HepG2 (cell line): Measurements from ENCODE around the gene GIPC3. TPM values are rescaled to one million over a fixed set of nuclear protein-coding genes. Genes with fewer than 3 reads are reported as not detected.

Experiments
- ATAC-seq: fragments of 200-7000 bp; cut with Tn5 transposase; 3 replicates; pipeline ENCODE4 v1.9.1; 2020; ENCODE audit warnings: mild to moderate bottlenecking, moderate library complexity
- BruUV-seq: library from RNA; stranded (reverse); fragments of 400-500 nt; replicated peaks from 2 replicates; lab custom pipeline; 2021; lab: Mats Ljungman, UMichigan
- CTCF ChIA-PET: fragments of 300-600 bp; formaldehyde crosslinking; extraction: SDS; loops from one replicate; lab custom pipeline; 2021; ENCODE audit warnings: low total read pairs, inconsistent platforms, low intra/inter-chr PET ratio; lab: Yijun Ruan, JAX
- POLR2A ChIA-PET: fragments of 350-600 bp; sonication (Branson Sonifier 250); formaldehyde crosslinking; loops from one replicate; lab custom pipeline; 2020; ENCODE audit warnings: antibody characterized with exemption, inconsistent platforms; lab: Yijun Ruan, JAX
- DNase-seq: peaks from one replicate; pipeline ENCODE4 v3.0.0-alpha.2; 2015; ENCODE audit warnings: low spot score
- FAIRE-seq: peaks from 3 replicates; lab custom pipeline; 2011; peaks lifted over from hg19 to GRCh38; lab: Jason Lieb, UNC
- H2AFZ ChIP-seq: one replicate; pipeline ENCODE4 v1.6.1; 2011; ENCODE audit warnings: low read length, inconsistent platforms
- H3K27ac ChIP-seq: fragments of 300-600 bp; 3 replicates; pipeline ENCODE4 v1.8.0; 2011; ENCODE audit warnings: mixed run types, mild to moderate bottlenecking, mixed read lengths, low read length, inconsistent platforms; ENCODE audit not compliant: insufficient read depth; ENCODE audit errors: extremely low read length
- H3K27me3 ChIP-seq, 2 experiments: fragments of 200-600 bp in 1 of 2; 2 replicates in 1 of 2; 3 replicates in 1 of 2; pipeline versions ENCODE4 v1.6.0 to v1.8.0; 2011; ENCODE audit warnings: low read length in 2 of 2, mild to moderate bottlenecking in 2 of 2, moderate library complexity in 2 of 2, inconsistent platforms in 1 of 2; ENCODE audit not compliant: insufficient read depth in 2 of 2, control insufficient read depth in 1 of 2
- H3K36me3 ChIP-seq, 2 experiments: fragments of 200-600 bp in 1 of 2; replicated peaks in 1 of 2; 2 replicates in 1 of 2; 3 replicates in 1 of 2; pipeline versions ENCODE4 v1.5.1 to v1.8.0; 2011; ENCODE audit warnings: low read length in 2 of 2, inconsistent platforms in 1 of 2; ENCODE audit not compliant: insufficient read depth in 2 of 2, control insufficient read depth in 1 of 2
- H3K4me1 ChIP-seq: 2 replicates; pipeline ENCODE4 v1.5.1; 2012; ENCODE audit warnings: low read length, inconsistent platforms; ENCODE audit not compliant: insufficient read depth
- H3K4me2 ChIP-seq: 2 replicates; pipeline ENCODE4 v1.6.0; 2011; ENCODE audit warnings: low read depth, low read length, inconsistent platforms
- H3K4me3 ChIP-seq, 3 experiments: fragments of 200-600 bp in 1 of 3; sonication (generic), shearing (Covaris generic) in 1 of 3; replicated peaks in 1 of 3; 2 replicates each; pipeline ENCODE4 v1.5.1; 2011 to 2016; ENCODE audit warnings: low read length in 3 of 3, inconsistent platforms in 2 of 3, low read depth in 2 of 3, mild to moderate bottlenecking in 2 of 3, control low read depth in 1 of 3, mixed read lengths in 1 of 3; ENCODE audit not compliant: insufficient read depth in 1 of 3
- H3K79me2 ChIP-seq: one replicate; pipeline ENCODE4 v1.6.1; 2011; ENCODE audit warnings: low read length, inconsistent platforms; ENCODE audit not compliant: insufficient read depth
- H3K9ac ChIP-seq: 2 replicates; pipeline ENCODE4 v1.6.0; 2011; ENCODE audit warnings: mild to moderate bottlenecking, low read depth, low read length, inconsistent platforms; ENCODE audit not compliant: insufficient read depth
- H3K9me3 ChIP-seq: 2 replicates; pipeline ENCODE4 v1.5.1; 2012; ENCODE audit warnings: mild to moderate bottlenecking, low read length
- H4K20me1 ChIP-seq: 2 replicates; pipeline ENCODE4 v1.6.0; 2011; ENCODE audit warnings: inconsistent platforms, mild to moderate bottlenecking, low read length, moderate library complexity; ENCODE audit not compliant: insufficient read depth
- CEBPB ChIP-seq: IDR thresholded peaks from 2 replicates; pipeline ENCODE4 v1.6.1; 2011; ENCODE audit warnings: low read depth, low read length, improper control_type of control experiment, borderline replicate concordance
- DRAP1 ChIP-seq: IDR thresholded peaks from 2 replicates; pipeline ENCODE4 v1.6.1; 2016; ENCODE audit warnings: missing genetic modification reagents, missing compliant biosample characterization
- ESRRA ChIP-seq: sonication (generic); formaldehyde crosslinking; IDR thresholded peaks from 2 replicates; pipeline ENCODE4 v1.5.1; 2020; ENCODE audit warnings: mild to moderate bottlenecking, low read depth, missing genetic modification reagents
- GTF2F1 ChIP-seq: fragments of 150-350 bp; IDR thresholded peaks from 2 replicates; pipeline ENCODE4 v1.6.1; 2014; ENCODE audit warnings: low read length
- KDM6A ChIP-seq: IDR thresholded peaks from 2 replicates; pipeline ENCODE4 v1.6.1; 2016; ENCODE audit warnings: low read depth
- NKX3-1 ChIP-seq: sonication (generic); formaldehyde crosslinking; IDR thresholded peaks from 2 replicates; pipeline ENCODE4 v1.5.0; 2020; ENCODE audit warnings: missing genetic modification reagents
- SIN3B ChIP-seq: fragments of 150-350 bp; IDR thresholded peaks from 2 replicates; pipeline ENCODE4 v1.6.1; 2014; ENCODE audit warnings: low read length
- SRY ChIP-seq: sonication (generic); formaldehyde crosslinking; IDR thresholded peaks from 2 replicates; pipeline ENCODE4 v1.8.0; 2022; ENCODE audit warnings: mild to moderate bottlenecking, missing genetic modification reagents
- TP53 ChIP-seq: sonication (generic); formaldehyde crosslinking; conservative IDR thresholded peaks from 2 replicates; pipeline ENCODE4 v1.4.0; 2020; ENCODE audit warnings: missing genetic modification reagents
- ZBTB34 ChIP-seq: sonication (generic); formaldehyde crosslinking; IDR thresholded peaks from 2 replicates; pipeline ENCODE4 v1.8.0; 2022; ENCODE audit warnings: mild to moderate bottlenecking, missing genetic modification reagents
- ZNF274 ChIP-seq: sonication (generic); formaldehyde crosslinking; IDR thresholded peaks from 2 replicates; pipeline ENCODE4 v1.5.1; 2020; ENCODE audit warnings: mild to moderate bottlenecking, missing genetic modification reagents
- ZNF34 ChIP-seq: sonication (generic); formaldehyde crosslinking; IDR thresholded peaks from 2 replicates; pipeline ENCODE4 v1.4.0; 2020; ENCODE audit warnings: mild to moderate bottlenecking, missing genetic modification reagents, borderline replicate concordance
- ZNF615 ChIP-seq: sonication (generic); formaldehyde crosslinking; IDR thresholded peaks from 2 replicates; pipeline ENCODE4 v1.5.0; 2020; ENCODE audit warnings: mild to moderate bottlenecking, missing genetic modification reagents, borderline replicate concordance
- ZNF646 ChIP-seq: sonication (generic); formaldehyde crosslinking; IDR thresholded peaks from 2 replicates; pipeline ENCODE4 v1.9.0; 2021; ENCODE audit warnings: mild to moderate bottlenecking, missing genetic modification reagents
- ZNF841 ChIP-seq: sonication (generic); formaldehyde crosslinking; IDR thresholded peaks from 2 replicates; pipeline ENCODE4 v1.8.1; 2023; ENCODE audit warnings: missing genetic modification reagents, borderline replicate concordance
- ZSCAN29 ChIP-seq: sonication (generic); formaldehyde crosslinking; conservative IDR thresholded peaks from 2 replicates; pipeline ENCODE4 v1.4.0; 2020; ENCODE audit warnings: mild to moderate bottlenecking, missing genetic modification reagents
- WGBS: methylation state at CpG from one replicate; pipeline ENCODE4 v1.1.6; 2017; ENCODE audit warnings: low lambda C conversion rate; 5-methylcytosine and 5-hydroxymethylcytosine counted together
- in situ Hi-C: cut with HindIII; loops from 2 replicates; pipeline ENCODE4 v1.10.0; 2017; ENCODE audit warnings: low pct_unique_long_range_greater_than_20kb; ENCODE audit not compliant: extremely low pct_ligation_motif_present
- intact Hi-C: fragments of 100-400 bp; cut with micrococcal nuclease; formaldehyde crosslinking; loops from one replicate; pipeline ENCODE4 v1.10.0; 2022; ENCODE audit not compliant: unreplicated experiment
- polyA plus RNA-seq, 8 experiments: library from polyadenylated mRNA; depleted of rRNA in 3 of 8; stranded (reverse) in 7 of 8; unstranded in 1 of 8; fragments of >200 nt; fragmentation: Illumina TruSeq in 4 of 8; extraction: Trizol in 4 of 8; gene quantifications; 2 replicates each; pipeline versions ENCODE4 v1.2.1 to v1.2.3, GENCODE V29; 2011 to 2016; ENCODE audit warnings: low read depth in 4 of 8, missing spikeins in 1 of 8, mixed read lengths in 1 of 8; ENCODE audit not compliant: insufficient read depth in 1 of 8
- total RNA-seq, 5 experiments: library from RNA; depleted of rRNA; stranded (reverse); fragments of >200 nt; fragmentation: Illumina TruSeq; extraction: Trizol; gene quantifications; 2 replicates each; pipeline ENCODE4 v1.2.3, GENCODE V29; 2016; ENCODE audit warnings: low read depth in 1 of 5

Gene GIPC3
- total and polyA plus RNA-seq, 2 of the 13 experiments (the other 11 are each of a cell fraction or from before 2014, with no cell fraction given): 0.05 TPM; not detected in 1

GRCh38 chr19:3626473-3627350 is 41.4 kb downstream of the GIPC3 start, which contains the start of gene CACTIN:
CACTIN (minus strand) TSS chr19:3626790; CDS start chr19:3626762, 28 bp downstream.
- Histone ChIP-seq H2AFZ (no peak within 1 kb of the TSS), H3K4me2 (peak within 1 kb of the TSS; percentile 90), H4K20me1 (peaks cover 8% of the 10 kb centered on the region; the same call in 1 of the 2 replicates), H3K27ac (peak within 1 kb of the TSS; percentile 97), H3K27me3 (no peaks in the 10 kb centered on the region; a peak in 1 of 5 replicates), H3K4me3 (peak within 1 kb of the TSS; percentile 86 to 91 (median 89)), H3K9me3 (no peaks in the 10 kb centered on the region), H3K79me2 (peaks cover 20% of the 10 kb centered on the region), H3K36me3 (peaks cover 4 to 7% of the 10 kb centered on the region in 2 experiments; a peak in 2 of 5 replicates), H3K9ac (peak within 1 kb of the TSS; percentile 90), H3K4me1 (peaks cover 18% of the 10 kb centered on the region)
- POLR2A ChIA-PET: interaction anchor here (1.0 kb wide), 2 partner anchors 19 to 136 kb away, joined by 3 to 6 read pairs; partner anchors contain the start of gene MRPL54
- intact Hi-C loops (loop anchor here (5.0 kb wide), 1 partner anchor 716 kb away; the partner anchor contains the start of gene MPND), in situ Hi-C loops (no loop called here)
- no TSS peak for BruUV-seq
- CTCF ChIA-PET: no interaction called here
- DNase-seq (peak; percentile 97), FAIRE-seq (peak; percentile 95), ATAC-seq (peak; percentile 93)
- WGBS: 0% methylated on average over 24 of the region's 80 CpGs
- TF ChIP-seq NKX3-1 (CRISPR knock-in tag) (no peak), DRAP1 (peak; percentile 87), ZNF274 (CRISPR knock-in tag) (peak; percentile 77; the same call in 1 of the 2 replicates), ZNF646 (CRISPR knock-in tag) (no peak), ZNF615 (0 out of 2 replicates have a peak, but pooled peaks have one; percentile 46), SRY (CRISPR knock-in tag) (peak; percentile 85), ESRRA (no peak; the same call in 1 of the 2 replicates), ZNF841 (CRISPR knock-in tag) (no peak), GTF2F1 (no peak), ZSCAN29 (CRISPR knock-in tag) (0 out of 2 replicates have a peak, but pooled peaks have one; percentile 39), ZBTB34 (no peak), ZNF34 (CRISPR knock-in tag) (no peak), KDM6A (CRISPR knock-in tag) (no peak), CEBPB (no peak), TP53 (CRISPR knock-in tag) (no peak; the same call in 1 of the 2 replicates), SIN3B (peak; percentile 93)
